B cell (primary cell): Measurements from ENCODE around the gene PTPRN2.

Source experiments
- EZH2 ChIP-seq: IDR thresholded peaks from 2 replicates; pipeline ENCODE4 v1.6.1; 2012; ENCODE audit warnings: borderline replicate concordance, low read depth, mild to moderate bottlenecking, moderate library complexity, low read length; ENCODE audit not compliant: insufficient read depth, poor library complexity, severe bottlenecking
- TF ChIP-seq, protein P1 (sequence below): fragments of 200-600 bp; IDR thresholded peaks from one replicate; pipeline ENCODE4 v1.8.0; 2022; ENCODE audit warnings: antibody characterized with exemption, mild to moderate bottlenecking

DNA sequence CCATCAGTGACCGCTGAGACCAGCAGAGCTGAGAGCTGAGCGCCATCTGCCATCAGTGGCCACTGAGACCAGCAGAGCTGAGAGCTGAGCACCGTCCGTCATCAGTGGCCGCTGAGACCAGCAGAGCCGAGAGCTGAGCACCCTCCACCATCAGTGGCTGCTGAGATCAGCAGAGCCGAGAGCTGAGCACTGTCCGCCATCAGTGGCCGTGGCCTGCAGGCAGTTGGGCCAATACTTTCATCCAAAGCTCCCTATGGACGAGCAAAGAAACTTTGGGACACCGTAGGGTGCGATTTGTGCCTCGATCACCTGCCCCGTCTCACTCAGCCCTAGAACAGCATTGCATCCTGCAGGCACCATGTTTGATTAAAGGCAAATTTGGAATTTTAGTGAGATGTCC lies 985.0 kb downstream of the PTPRN2 start:
- TF ChIP-seq, protein P1, sequence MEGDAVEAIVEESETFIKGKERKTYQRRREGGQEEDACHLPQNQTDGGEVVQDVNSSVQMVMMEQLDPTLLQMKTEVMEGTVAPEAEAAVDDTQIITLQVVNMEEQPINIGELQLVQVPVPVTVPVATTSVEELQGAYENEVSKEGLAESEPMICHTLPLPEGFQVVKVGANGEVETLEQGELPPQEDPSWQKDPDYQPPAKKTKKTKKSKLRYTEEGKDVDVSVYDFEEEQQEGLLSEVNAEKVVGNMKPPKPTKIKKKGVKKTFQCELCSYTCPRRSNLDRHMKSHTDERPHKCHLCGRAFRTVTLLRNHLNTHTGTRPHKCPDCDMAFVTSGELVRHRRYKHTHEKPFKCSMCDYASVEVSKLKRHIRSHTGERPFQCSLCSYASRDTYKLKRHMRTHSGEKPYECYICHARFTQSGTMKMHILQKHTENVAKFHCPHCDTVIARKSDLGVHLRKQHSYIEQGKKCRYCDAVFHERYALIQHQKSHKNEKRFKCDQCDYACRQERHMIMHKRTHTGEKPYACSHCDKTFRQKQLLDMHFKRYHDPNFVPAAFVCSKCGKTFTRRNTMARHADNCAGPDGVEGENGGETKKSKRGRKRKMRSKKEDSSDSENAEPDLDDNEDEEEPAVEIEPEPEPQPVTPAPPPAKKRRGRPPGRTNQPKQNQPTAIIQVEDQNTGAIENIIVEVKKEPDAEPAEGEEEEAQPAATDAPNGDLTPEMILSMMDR, result no peak
- no peak for TF ChIP-seq EZH2
